GM12865 (cell line): ENCODE data around the gene TNXB.

ENCODE experiments used
- DNase-seq: peaks from one replicate; pipeline ENCODE4 v3.0.0; 2010; ENCODE audit warnings: low read depth
- H3K4me3 ChIP-seq: 2 replicates; pipeline ENCODE4 v1.5.1; 2011; ENCODE audit warnings: mild to moderate bottlenecking, low read depth, low read length, control low read depth
- TF ChIP-seq, protein P1 (sequence below): IDR thresholded peaks from 2 replicates; pipeline ENCODE4 v1.5.1; 2011; ENCODE audit warnings: low read length, control low read depth, low read depth, inconsistent platforms; ENCODE audit not compliant: insufficient read depth; ENCODE audit errors: missing control alignments

Gene TNXB

DNA sequence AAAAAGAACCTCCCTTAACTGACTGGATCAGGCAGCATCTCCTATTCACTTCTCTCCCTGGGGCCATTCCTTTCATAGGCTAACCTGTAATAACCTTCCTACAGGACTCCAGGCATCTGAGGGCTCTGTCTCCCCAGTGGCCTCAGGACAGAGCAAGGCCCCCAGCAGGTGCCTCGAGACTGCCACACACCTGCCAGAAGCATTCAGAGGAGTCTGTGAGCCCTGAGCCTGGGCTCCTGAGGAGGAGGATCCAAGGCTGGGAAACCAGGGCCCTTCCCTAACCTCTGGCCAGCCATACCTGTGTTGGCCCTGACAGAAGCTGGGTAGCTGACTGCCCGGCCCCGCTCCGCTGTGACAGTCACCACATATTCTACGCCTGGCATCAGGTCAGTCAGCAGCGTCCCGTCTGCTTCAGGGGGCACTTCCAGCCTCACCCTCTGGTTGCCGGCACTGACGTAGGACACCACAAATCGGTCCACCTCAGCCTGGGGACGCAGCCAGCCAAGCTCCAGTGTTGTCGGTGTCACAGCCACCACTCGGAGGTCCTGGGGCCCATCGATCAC lies 20.6 kb downstream of the TNXB start:
- TF ChIP-seq, protein P1, sequence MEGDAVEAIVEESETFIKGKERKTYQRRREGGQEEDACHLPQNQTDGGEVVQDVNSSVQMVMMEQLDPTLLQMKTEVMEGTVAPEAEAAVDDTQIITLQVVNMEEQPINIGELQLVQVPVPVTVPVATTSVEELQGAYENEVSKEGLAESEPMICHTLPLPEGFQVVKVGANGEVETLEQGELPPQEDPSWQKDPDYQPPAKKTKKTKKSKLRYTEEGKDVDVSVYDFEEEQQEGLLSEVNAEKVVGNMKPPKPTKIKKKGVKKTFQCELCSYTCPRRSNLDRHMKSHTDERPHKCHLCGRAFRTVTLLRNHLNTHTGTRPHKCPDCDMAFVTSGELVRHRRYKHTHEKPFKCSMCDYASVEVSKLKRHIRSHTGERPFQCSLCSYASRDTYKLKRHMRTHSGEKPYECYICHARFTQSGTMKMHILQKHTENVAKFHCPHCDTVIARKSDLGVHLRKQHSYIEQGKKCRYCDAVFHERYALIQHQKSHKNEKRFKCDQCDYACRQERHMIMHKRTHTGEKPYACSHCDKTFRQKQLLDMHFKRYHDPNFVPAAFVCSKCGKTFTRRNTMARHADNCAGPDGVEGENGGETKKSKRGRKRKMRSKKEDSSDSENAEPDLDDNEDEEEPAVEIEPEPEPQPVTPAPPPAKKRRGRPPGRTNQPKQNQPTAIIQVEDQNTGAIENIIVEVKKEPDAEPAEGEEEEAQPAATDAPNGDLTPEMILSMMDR, result no peak
- H3K4me3 ChIP-seq, result no peak overlapping the region
- DNase-seq, result no peak

DNA sequence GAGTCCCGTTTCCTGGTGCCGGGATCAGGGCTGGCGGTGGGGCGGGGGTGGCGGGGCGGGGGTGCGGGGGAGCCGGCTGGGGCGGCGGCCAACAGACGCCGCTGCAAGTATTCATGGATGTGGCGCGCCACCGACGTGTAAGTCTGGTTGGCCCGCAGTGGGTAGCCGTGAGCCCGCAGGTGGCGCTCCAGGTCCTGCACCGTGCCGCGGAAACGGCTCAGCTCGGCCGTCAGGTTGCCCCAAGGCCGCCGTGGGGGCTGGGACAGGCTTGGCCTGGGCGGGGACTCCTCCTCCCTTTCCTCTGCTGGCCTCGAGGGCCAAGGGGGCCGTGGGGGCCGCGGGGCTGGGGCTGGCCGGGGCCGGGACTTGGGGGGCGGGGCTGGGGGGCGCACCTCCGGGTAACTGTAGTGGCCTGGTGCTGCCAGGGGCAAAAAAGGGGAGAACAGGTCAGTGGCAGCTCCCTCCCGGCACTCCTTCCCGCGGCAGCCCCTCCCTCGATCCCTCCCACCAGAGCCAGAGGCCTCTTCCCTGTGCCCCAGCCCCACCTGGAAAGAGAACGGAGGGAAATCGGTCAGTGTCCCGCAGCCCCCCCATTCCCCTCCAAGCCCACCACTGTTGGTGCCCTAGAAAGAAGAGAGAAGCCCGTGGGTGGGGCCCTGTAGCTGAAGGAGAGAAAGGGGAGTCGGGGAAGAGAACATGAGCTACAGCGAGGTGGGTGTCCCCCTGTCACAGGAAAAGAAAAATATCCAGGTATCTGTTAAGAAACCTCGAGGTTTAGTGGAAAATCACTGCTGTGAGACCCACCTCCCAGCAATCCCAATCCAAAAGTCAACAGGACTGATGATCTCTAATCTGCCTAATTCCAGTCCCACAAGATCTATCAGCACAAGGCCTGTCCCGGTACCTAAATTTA lies 21.3 kb downstream of the TNXB start:
- no peak overlapping the region for H3K4me3 ChIP-seq
- peak; percentile 84 for DNase-seq
- TF ChIP-seq, protein P1, result peak; percentile 65

DNA sequence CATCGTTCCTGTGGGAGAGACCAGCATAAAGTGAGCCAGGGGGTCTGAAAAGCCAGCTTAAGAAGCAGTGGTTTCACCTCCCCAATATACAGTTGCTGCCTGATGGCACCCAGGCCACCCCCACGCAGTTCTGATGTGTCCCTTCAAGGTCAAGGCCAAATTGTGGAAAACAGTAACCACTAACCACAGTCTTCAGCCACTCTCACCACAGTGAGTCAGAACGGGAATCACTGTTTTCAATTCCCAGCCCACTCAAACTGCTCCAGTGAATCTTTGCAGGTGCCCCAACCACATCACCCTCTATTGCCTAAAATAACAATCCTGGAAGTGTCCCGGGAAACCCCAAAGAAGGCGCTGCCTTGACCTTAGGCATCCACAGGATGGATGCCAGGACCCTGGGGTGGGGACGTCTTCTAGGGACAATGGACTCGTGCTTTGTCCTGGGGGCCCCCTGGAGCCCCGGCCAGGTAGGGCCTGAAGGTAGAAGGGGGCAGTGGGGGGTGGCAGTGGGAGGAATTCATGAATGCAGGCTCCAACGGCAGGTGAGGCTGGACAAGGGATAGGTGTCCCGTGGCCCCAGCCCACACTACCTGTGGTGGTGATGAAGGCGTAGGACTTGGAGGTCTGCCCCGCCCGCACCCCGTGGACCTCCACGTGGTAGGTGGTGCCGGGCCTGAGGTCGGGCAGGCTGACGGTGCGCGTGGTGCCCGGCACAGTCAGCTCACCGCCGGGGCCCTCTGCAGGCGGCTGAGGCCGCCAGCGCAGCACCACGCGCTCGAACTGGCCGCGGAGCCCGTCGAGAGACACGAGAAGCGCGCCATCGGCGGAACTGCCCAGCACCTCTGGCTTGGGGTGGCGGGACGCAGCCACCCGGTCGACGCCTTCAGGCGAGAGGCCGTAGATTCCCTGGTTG lies 22.2 kb downstream of the TNXB start:
- peak; percentile 82 for DNase-seq
- H3K4me3 ChIP-seq, result no peak overlapping the region
- TF ChIP-seq, protein P1, result no peak

DNA sequence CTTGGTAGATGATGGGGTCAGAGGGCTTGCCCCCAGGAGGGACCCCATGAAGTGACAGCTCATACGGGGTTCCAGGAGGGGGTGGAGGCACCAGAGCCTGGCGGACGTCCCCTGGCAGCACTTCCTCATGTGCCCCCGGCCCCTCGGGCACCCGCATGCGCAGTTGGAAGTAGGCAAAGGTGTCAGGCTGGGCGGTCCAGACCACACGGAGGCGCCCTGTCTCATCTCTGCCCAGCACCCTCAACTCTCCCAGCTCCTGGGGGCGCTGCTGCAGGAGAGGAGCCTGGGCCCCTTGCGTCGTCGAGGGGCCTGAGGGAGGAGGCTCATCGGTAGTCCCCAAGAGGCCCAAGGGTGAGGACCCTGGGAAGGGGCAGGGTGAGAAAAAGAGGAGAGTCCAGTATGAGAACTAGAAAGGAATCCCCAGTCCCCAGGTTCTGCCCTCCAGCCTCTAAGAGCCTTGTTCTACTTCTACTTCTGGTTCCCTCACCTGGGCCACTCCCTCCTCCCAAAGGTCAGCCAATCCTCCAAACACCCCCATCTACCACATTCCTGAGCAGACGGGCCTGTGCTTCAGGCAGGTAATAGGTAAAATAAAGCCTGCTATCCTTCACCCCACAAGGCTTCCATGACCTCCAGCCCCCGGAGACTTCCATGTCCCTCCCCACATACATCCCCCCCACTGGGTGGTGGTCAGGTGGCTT lies 23.2 kb downstream of the TNXB start:
- H3K4me3 ChIP-seq, result no peak overlapping the region
- DNase-seq, result no peak
- TF ChIP-seq, protein P1, result no peak

DNA sequence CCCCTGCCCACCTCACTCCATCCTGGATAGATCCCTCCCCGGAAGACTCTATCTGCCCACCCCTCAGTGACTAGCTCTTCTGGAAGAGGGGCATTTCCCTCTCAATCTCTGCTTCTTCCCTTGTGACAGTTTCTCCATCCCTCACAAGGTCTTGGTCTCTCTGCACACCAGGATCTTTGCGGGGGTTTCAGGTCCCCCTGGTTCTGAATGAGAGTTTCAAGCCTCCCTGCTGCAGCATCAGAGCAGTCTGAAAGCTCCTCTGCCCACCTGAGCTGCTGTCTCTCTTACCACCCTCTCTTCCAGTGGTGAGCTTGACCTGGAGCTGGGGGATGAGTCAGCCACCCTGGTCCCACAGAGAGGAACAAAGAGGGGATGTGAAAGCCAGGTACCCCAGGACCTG lies 24.4 kb downstream of the TNXB start:
- no peak for DNase-seq
- TF ChIP-seq, protein P1, result no peak
- H3K4me3 ChIP-seq, result no peak overlapping the region

DNA sequence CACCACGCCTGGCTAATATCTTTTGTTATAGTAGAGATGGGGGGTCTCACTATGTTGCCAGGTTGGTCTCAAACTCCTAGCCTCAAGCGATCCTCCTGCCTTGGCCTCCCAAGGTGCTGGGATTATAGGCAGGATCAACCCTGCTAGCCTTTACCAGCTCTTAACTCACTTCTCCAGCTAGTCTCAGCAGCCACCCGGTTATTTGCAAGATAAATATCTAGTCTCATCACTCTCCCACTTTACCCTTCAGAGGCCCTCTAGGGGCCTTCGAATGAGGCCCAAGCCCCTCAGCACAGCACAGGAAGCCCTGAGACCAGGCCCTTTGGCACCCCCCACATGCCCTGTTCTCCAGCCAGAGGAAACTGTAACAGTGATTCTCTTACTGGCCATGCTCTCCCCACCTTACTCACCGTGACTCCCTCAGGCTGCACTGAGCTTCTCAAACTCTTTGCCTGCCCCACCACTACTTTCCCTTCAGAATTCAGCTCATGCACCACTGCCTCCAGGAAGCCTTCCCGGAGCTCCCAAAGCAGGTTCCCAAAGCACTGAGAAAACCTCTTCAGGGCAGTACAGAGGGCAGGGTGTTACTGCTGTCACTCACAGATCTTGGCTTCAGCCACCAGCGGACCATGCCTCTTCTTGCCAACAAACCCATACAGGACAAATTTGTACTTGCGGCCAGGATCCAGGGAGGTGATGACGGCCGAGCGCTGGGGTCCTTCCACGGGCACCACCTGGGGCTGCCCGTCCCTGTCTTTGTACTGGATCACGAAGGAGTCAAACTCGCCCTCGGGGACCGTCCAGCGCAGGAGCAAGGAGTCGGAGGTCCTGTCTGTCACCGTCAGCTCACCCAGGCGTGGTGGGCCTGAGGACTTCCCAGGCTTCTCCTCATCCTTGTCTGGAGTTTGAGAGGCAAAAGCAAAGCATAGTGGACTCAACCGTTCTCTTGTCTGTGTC lies 25.0 kb downstream of the TNXB start:
- TF ChIP-seq, protein P1, result no peak

More for the DNA sequence above, 25.0 kb downstream of the TNXB start:
- no peak for DNase-seq
- no peak overlapping the region for H3K4me3 ChIP-seq
